Keratinocyte (primary cell): ENCODE results near the gene EPB41. TPM values are rescaled to one million over a fixed set of nuclear protein-coding genes. Genes with fewer than 3 reads are reported as not detected.

Experiments
- DNase-seq: peaks from one replicate; pipeline ENCODE4 v3.0.0-alpha.2; 2011; ENCODE audit warnings: low read depth, missing footprints, low spot score
- FAIRE-seq: peaks from 2 replicates; lab custom pipeline; 2011; peaks lifted over from hg19 to GRCh38; lab: Jason Lieb, UNC
- H2AFZ ChIP-seq: 2 replicates; pipeline ENCODE4 v1.6.0; 2012; ENCODE audit warnings: low read length, control low read depth, inconsistent platforms; ENCODE audit not compliant: control insufficient read depth
- H3K27ac ChIP-seq: 2 replicates; pipeline ENCODE4 v1.5.1; 2011; ENCODE audit warnings: low read length; ENCODE audit not compliant: control insufficient read depth, insufficient read depth
- H3K27me3 ChIP-seq: 3 replicates; pipeline ENCODE4 v1.6.0; 2011; ENCODE audit warnings: low read length; ENCODE audit not compliant: control insufficient read depth, insufficient read depth; ENCODE audit errors: extremely low read depth
- H3K36me3 ChIP-seq, 2 experiments: 2 replicates in 1 of 2; 3 replicates in 1 of 2; pipeline ENCODE4 v1.5.1; 2011; ENCODE audit warnings: low read length in 2 of 2, mild to moderate bottlenecking in 1 of 2; ENCODE audit not compliant: control insufficient read depth in 2 of 2, insufficient read depth in 2 of 2; ENCODE audit errors: extremely low read depth in 1 of 2
- H3K4me1 ChIP-seq: 3 replicates; pipeline ENCODE4 v1.5.1; 2011; ENCODE audit warnings: low read length; ENCODE audit not compliant: control insufficient read depth, insufficient read depth; ENCODE audit errors: extremely low read depth
- H3K4me2 ChIP-seq: 3 replicates; pipeline ENCODE4 v1.6.0; 2011; ENCODE audit warnings: low read depth, low read length; ENCODE audit not compliant: control insufficient read depth, insufficient read depth; ENCODE audit errors: extremely low read depth
- H3K4me3 ChIP-seq, 3 experiments: fragments of 200-600 bp in 1 of 3; sonication (generic) in 1 of 3; 2 replicates in 2 of 3; 3 replicates in 1 of 3; pipeline ENCODE4 v1.5.1; 2011 to 2016; ENCODE audit warnings: low read length in 3 of 3, mild to moderate bottlenecking in 3 of 3, control low read depth in 2 of 3, inconsistent platforms in 1 of 3, low read depth in 1 of 3, mixed read lengths in 1 of 3, mixed run types in 1 of 3, moderate library complexity in 1 of 3; ENCODE audit not compliant: control insufficient read depth in 2 of 3, insufficient read depth in 2 of 3; ENCODE audit errors: extremely low read depth in 1 of 3
- H3K79me2 ChIP-seq: 2 replicates; pipeline ENCODE4 v1.6.0; 2012; ENCODE audit warnings: low read length; ENCODE audit not compliant: control insufficient read depth, insufficient read depth
- H3K9ac ChIP-seq: 3 replicates; pipeline ENCODE4 v1.6.0; 2011; ENCODE audit warnings: low read length; ENCODE audit not compliant: control insufficient read depth, insufficient read depth; ENCODE audit errors: extremely low read depth
- H3K9me1 ChIP-seq: 3 replicates; pipeline ENCODE4 v1.6.0; 2011; ENCODE audit warnings: low read length; ENCODE audit not compliant: control insufficient read depth, insufficient read depth; ENCODE audit errors: extremely low read depth
- H3K9me3 ChIP-seq: 2 replicates; pipeline ENCODE4 v1.5.1; 2012; ENCODE audit warnings: low read depth, low read length; ENCODE audit not compliant: control insufficient read depth
- H4K20me1 ChIP-seq: 3 replicates; pipeline ENCODE4 v1.6.0; 2011; ENCODE audit warnings: low read length; ENCODE audit not compliant: control insufficient read depth, insufficient read depth; ENCODE audit errors: extremely low read depth
- EZH2 ChIP-seq: IDR thresholded peaks from one replicate; pipeline ENCODE4 v1.6.1; 2012; ENCODE audit warnings: inconsistent platforms, mild to moderate bottlenecking, low read length, moderate library complexity
- dilution Hi-C: fragments of 300-500 bp; cut with MboI; formaldehyde crosslinking; loops from one replicate; pipeline ENCODE4 v1.7.0; 2020; ENCODE audit warnings: low sequenced_read_pairs; ENCODE audit not compliant: extremely low pct_ligation_motif_present
- polyA plus RNA-seq, 5 experiments: library from polyadenylated mRNA; depleted of rRNA in 3 of 5; stranded (reverse) in 3 of 5; stranded (forward) in 1 of 5; unstranded in 1 of 5; fragments of >200 nt; gene quantifications; 1 replicate in 1 of 5; 2 replicates in 3 of 5; 3 replicates in 1 of 5; pipeline versions ENCODE4 v1.2.1 to v1.2.3, GENCODE V29; 2011 to 2012; ENCODE audit warnings: missing spikeins in 2 of 5, low read depth in 1 of 5, low replicate concordance in 1 of 5
- TF ChIP-seq, protein P1 (sequence below), 3 experiments: IDR thresholded peaks in 1 of 3; conservative IDR thresholded peaks in 1 of 3; optimal IDR thresholded peaks in 1 of 3; 2 replicates in 2 of 3; 3 replicates in 1 of 3; pipeline versions ENCODE3 to v1.5.1; 2011; ENCODE audit warnings: low read length in 3 of 3, mild to moderate bottlenecking in 3 of 3, moderate library complexity in 2 of 3, control low read depth in 1 of 3, inconsistent platforms in 1 of 3; ENCODE audit not compliant: insufficient read depth in 2 of 3; ENCODE audit errors: extremely low read depth in 1 of 3

Gene EPB41
- polyA plus RNA-seq, 1 donor (not counting 4 experiments of a cell fraction or from before 2014, with no cell fraction given): 21.1 TPM

DNA sequence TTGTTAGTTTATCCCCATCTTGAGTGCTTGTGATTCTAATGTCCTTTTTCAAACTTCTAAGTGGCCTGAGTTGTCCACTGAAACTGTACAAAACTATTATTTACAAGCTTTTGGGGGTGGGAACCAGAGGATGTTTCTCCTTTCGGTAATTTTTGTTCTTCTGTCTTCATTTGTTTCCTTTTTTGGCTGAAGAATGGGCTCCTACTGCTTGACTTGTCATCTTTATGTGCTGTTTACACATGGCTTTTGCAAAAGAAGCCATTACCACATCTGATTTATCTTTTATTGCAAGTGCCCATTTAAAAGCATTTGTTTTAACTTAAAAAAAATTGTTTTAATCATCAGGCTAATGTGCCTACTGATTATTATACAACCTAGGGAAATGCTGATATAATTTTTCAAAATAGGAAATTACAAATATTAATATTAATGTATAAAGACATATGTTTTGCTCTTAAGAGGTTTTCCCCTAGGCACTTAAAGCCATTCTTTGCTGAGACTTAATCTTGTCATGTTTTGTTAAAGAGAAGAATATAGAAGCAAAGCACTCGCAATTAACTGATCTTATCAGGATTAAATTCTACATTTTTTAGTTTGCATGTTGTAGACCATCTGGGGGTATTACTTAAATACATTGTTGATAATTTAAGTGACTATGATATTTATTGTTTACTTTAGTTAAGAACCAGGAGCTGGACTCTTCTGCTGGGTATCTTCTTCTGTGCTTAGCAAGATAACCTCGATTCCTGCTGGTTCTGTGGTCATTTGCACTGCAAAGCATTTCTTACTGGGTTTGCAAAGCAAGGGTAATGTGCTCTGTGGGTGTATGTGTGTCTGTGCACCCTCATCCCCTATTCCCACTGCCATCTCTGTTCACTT, 169.2 kb downstream of the EPB41 start:
- no peak for FAIRE-seq
- Histone ChIP-seq H3K9ac (no peak overlapping the region), H3K79me2 (no peaks in the 10 kb centered on the region), H3K9me3 (no peaks in the 10 kb centered on the region), H3K9me1 (no peaks in the 10 kb centered on the region), H3K4me2 (no peak overlapping the region), H3K4me3 (no peak overlapping the region), H3K27ac (no peak overlapping the region), H3K4me1 (no peaks in the 10 kb centered on the region), H3K27me3 (no peaks in the 10 kb centered on the region), H2AFZ (no peak overlapping the region), H3K36me3 (no peaks in the 10 kb centered on the region), H4K20me1 (no peaks in the 10 kb centered on the region)
- dilution Hi-C loops: no loop called here
- no peak for DNase-seq
- TF ChIP-seq EZH2: no peak
- TF ChIP-seq, protein P1, sequence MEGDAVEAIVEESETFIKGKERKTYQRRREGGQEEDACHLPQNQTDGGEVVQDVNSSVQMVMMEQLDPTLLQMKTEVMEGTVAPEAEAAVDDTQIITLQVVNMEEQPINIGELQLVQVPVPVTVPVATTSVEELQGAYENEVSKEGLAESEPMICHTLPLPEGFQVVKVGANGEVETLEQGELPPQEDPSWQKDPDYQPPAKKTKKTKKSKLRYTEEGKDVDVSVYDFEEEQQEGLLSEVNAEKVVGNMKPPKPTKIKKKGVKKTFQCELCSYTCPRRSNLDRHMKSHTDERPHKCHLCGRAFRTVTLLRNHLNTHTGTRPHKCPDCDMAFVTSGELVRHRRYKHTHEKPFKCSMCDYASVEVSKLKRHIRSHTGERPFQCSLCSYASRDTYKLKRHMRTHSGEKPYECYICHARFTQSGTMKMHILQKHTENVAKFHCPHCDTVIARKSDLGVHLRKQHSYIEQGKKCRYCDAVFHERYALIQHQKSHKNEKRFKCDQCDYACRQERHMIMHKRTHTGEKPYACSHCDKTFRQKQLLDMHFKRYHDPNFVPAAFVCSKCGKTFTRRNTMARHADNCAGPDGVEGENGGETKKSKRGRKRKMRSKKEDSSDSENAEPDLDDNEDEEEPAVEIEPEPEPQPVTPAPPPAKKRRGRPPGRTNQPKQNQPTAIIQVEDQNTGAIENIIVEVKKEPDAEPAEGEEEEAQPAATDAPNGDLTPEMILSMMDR (optimal IDR thresholded peaks at IDR 0.05 in 1 of 3, IDR thresholded peaks at IDR 0.05 in 1 of 3, conservative IDR thresholded peaks at IDR 0.05 in 1 of 3; ENCODE audit: extremely low read depth in 1 of 3, insufficient read depth in 2 of 3, low read length in 3 of 3): no peak

DNA sequence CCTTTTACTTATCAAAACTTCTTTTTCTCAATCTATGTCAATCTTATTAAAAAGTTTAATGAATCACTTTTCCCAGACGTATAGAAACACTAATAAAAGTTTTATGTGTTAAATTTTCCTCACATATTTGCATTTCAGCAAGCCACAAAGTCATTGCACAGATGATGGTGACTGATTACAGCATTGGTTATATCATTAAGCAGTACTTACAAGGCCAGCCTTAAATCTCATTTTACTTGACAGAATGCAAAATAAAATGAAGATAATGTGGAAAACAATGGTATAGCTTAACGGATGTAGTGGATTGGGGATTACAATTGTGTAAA, 169.8 kb downstream of the EPB41 start:
- no peak for FAIRE-seq
- H3K9me1 ChIP-seq: no peaks in the 10 kb centered on the region
- H3K9me3 ChIP-seq: no peaks in the 10 kb centered on the region
- dilution Hi-C loops: no loop called here
- H2AFZ ChIP-seq: no peak overlapping the region
- no peaks in the 10 kb centered on the region for H3K27me3 ChIP-seq
- H3K36me3 ChIP-seq: no peaks in the 10 kb centered on the region
- TF ChIP-seq, protein P1 (optimal IDR thresholded peaks at IDR 0.05 in 1 of 3, IDR thresholded peaks at IDR 0.05 in 1 of 3, conservative IDR thresholded peaks at IDR 0.05 in 1 of 3; ENCODE audit: extremely low read depth in 1 of 3, insufficient read depth in 2 of 3, low read length in 3 of 3): no peak
- H3K27ac ChIP-seq: no peak overlapping the region
- H3K79me2 ChIP-seq: no peaks in the 10 kb centered on the region
- no peak overlapping the region for H3K9ac ChIP-seq
- H3K4me1 ChIP-seq: no peaks in the 10 kb centered on the region
- DNase-seq: no peak
- no peaks in the 10 kb centered on the region for H4K20me1 ChIP-seq
- H3K4me2 ChIP-seq: no peak overlapping the region
- no peak overlapping the region for H3K4me3 ChIP-seq
